HepG2 (cell line): Measurements from ENCODE around the gene PEX13. TPM values are rescaled to one million over a fixed set of nuclear protein-coding genes. Genes with fewer than 3 reads are reported as not detected.

Source experiments
- CSRNP2 ChIP-seq: sonication (generic); formaldehyde crosslinking; conservative IDR thresholded peaks from 2 replicates; pipeline ENCODE4 v1.8.0; 2022; ENCODE audit warnings: low read depth, missing genetic modification reagents
- E2F2 ChIP-seq: sonication (generic); formaldehyde crosslinking; IDR thresholded peaks from 2 replicates; pipeline ENCODE4 v1.4.0; 2020; ENCODE audit warnings: missing genetic modification reagents, borderline replicate concordance
- KDM4B ChIP-seq: sonication (generic); formaldehyde crosslinking; IDR thresholded peaks from 2 replicates; pipeline ENCODE4 v1.4.0; 2020; ENCODE audit warnings: missing genetic modification reagents
- KMT2B ChIP-seq: IDR thresholded peaks from 2 replicates; pipeline ENCODE4 v1.6.1; 2016; ENCODE audit warnings: missing genetic modification reagents, missing compliant biosample characterization
- POGK ChIP-seq: sonication (generic); formaldehyde crosslinking; conservative IDR thresholded peaks from 2 replicates; pipeline ENCODE4 v1.8.0; 2022; ENCODE audit warnings: mild to moderate bottlenecking, moderate library complexity, missing genetic modification reagents
- SAFB2 ChIP-seq: sonication (generic); formaldehyde crosslinking; IDR thresholded peaks from 2 replicates; pipeline ENCODE4 v1.5.1; 2020; ENCODE audit warnings: missing genetic modification reagents, low read depth, mild to moderate bottlenecking, borderline replicate concordance
- TBL1XR1 ChIP-seq: fragments of 150-350 bp; IDR thresholded peaks from 2 replicates; pipeline ENCODE4 v1.6.1; 2014; ENCODE audit warnings: borderline replicate concordance, low read length; ENCODE audit not compliant: partially characterized antibody
- TRIM22 ChIP-seq: fragments of 450-650 bp; IDR thresholded peaks from 2 replicates; pipeline ENCODE4 v1.6.1; 2017
- ZBTB4 ChIP-seq: sonication (generic); formaldehyde crosslinking; IDR thresholded peaks from 2 replicates; pipeline ENCODE4 v1.4.0; 2020; ENCODE audit warnings: missing genetic modification reagents, mild to moderate bottlenecking, borderline replicate concordance
- ZNF383 ChIP-seq: sonication (generic); formaldehyde crosslinking; IDR thresholded peaks from 2 replicates; pipeline ENCODE4 v1.4.0; 2020; ENCODE audit warnings: missing genetic modification reagents, mild to moderate bottlenecking, borderline replicate concordance
- ZNF512B ChIP-seq: sonication (generic); formaldehyde crosslinking; IDR thresholded peaks from 2 replicates; pipeline ENCODE4 v1.5.1; 2020; ENCODE audit warnings: missing genetic modification reagents, mild to moderate bottlenecking, borderline replicate concordance
- ZNF629 ChIP-seq: sonication (generic); formaldehyde crosslinking; conservative IDR thresholded peaks from 2 replicates; pipeline ENCODE4 v1.5.0; 2020; ENCODE audit warnings: missing genetic modification reagents
- ZNF670 ChIP-seq: sonication (generic); formaldehyde crosslinking; IDR thresholded peaks from 2 replicates; pipeline ENCODE4 v1.8.0; 2022; ENCODE audit warnings: mild to moderate bottlenecking, missing genetic modification reagents, borderline replicate concordance
- ZNF878 ChIP-seq: sonication (generic); formaldehyde crosslinking; IDR thresholded peaks from 2 replicates; pipeline ENCODE4 v1.8.1; 2023; ENCODE audit warnings: mild to moderate bottlenecking, missing genetic modification reagents, moderate library complexity
- polyA plus RNA-seq, 8 experiments: library from polyadenylated mRNA; depleted of rRNA in 3 of 8; stranded (reverse) in 7 of 8; unstranded in 1 of 8; fragments of >200 nt; fragmentation: Illumina TruSeq in 4 of 8; extraction: Trizol in 4 of 8; gene quantifications; 2 replicates each; pipeline versions ENCODE4 v1.2.1 to v1.2.3, GENCODE V29; 2011 to 2016; ENCODE audit warnings: low read depth in 4 of 8, missing spikeins in 1 of 8, mixed read lengths in 1 of 8; ENCODE audit not compliant: insufficient read depth in 1 of 8
- total RNA-seq, 5 experiments: library from RNA; depleted of rRNA; stranded (reverse); fragments of >200 nt; fragmentation: Illumina TruSeq; extraction: Trizol; gene quantifications; 2 replicates each; pipeline ENCODE4 v1.2.3, GENCODE V29; 2016; ENCODE audit warnings: low read depth in 1 of 5

The PEX13 gene
- total and polyA plus RNA-seq, 2 of the 13 experiments (the other 11 are each of a cell fraction or from before 2014, with no cell fraction given), result 47.9 to 75.9 TPM

- 0 out of 2 replicates have a peak, but pooled peaks have one; percentile 16 for TF ChIP-seq KDM4B
- TF ChIP-seq E2F2, result no peak
- peak; percentile 55 for TF ChIP-seq POGK
- TF ChIP-seq TRIM22, result no peak
- no peak for TF ChIP-seq ZNF670 (CRISPR knock-in tag)
- peak; percentile 61; the same call in 1 of the 2 replicates for TF ChIP-seq ZNF629 (CRISPR knock-in tag)
- TF ChIP-seq ZNF512B (CRISPR knock-in tag), result no peak
- peak; percentile 64; the same call in 1 of the 2 replicates for TF ChIP-seq SAFB2
- peak; percentile 11 for TF ChIP-seq TBL1XR1
- no peak for TF ChIP-seq CSRNP2 (CRISPR knock-in tag)
- no peak; the same call in 1 of the 2 replicates for TF ChIP-seq ZNF878 (CRISPR knock-in tag)
- TF ChIP-seq ZNF383 (CRISPR knock-in tag), result no peak; the same call in 1 of the 2 replicates
- TF ChIP-seq KMT2B (CRISPR knock-in tag), result peak; percentile 71
- no peak for TF ChIP-seq ZBTB4 (CRISPR knock-in tag)
These were observed at the start of gene PEX13, which contains the start of gene PUS10 (continued) for GRCh38 chr2:61017556-61018317.
